Fibroblast of lung (primary cell): Measurements from ENCODE around the gene MIEN1. TPM values are rescaled to one million over a fixed set of nuclear protein-coding genes. Genes with fewer than 3 reads are reported as not detected.

Experiments
- DNase-seq, 2 donors: peaks; one replicate each; pipeline versions ENCODE4 v3.0.0 to v3.0.0-alpha.2; 2010; ENCODE audit warnings: low read depth in 2 of 2
- H2AFZ ChIP-seq: 2 replicates; pipeline ENCODE4 v1.5.1; 2012; ENCODE audit warnings: low read length, control low read depth, inconsistent platforms
- H3K27ac ChIP-seq: 2 replicates; pipeline ENCODE4 v1.5.1; 2011; ENCODE audit warnings: low read length, control low read depth; ENCODE audit not compliant: insufficient read depth
- H3K27me3 ChIP-seq: 2 replicates; pipeline ENCODE4 v1.5.1; 2011; ENCODE audit warnings: mild to moderate bottlenecking, low read length; ENCODE audit not compliant: control insufficient read depth, insufficient read depth
- H3K36me3 ChIP-seq: 2 replicates; pipeline ENCODE4 v1.5.1; 2011; ENCODE audit warnings: low read length; ENCODE audit not compliant: control insufficient read depth, insufficient read depth
- H3K4me1 ChIP-seq: 2 replicates; pipeline ENCODE4 v1.5.1; 2011; ENCODE audit warnings: low read length; ENCODE audit not compliant: control insufficient read depth, insufficient read depth; ENCODE audit errors: extremely low read depth
- H3K4me2 ChIP-seq: 2 replicates; pipeline ENCODE4 v1.5.1; 2011; ENCODE audit warnings: low read length, control low read depth; ENCODE audit not compliant: insufficient read depth; ENCODE audit errors: extremely low read depth
- H3K4me3 ChIP-seq, 4 experiments: fragments of 200-600 bp in 1 of 4; sonication (generic) in 1 of 4; replicated peaks in 1 of 4; 2 replicates each; pipeline ENCODE4 v1.5.1; 2011 to 2016; ENCODE audit warnings: low read length in 4 of 4, low read depth in 3 of 4, mild to moderate bottlenecking in 3 of 4, control low read depth in 2 of 4, inconsistent platforms in 1 of 4, mixed read lengths in 1 of 4; ENCODE audit not compliant: insufficient read depth in 1 of 4; ENCODE audit errors: control extremely low read depth in 1 of 4
- H3K79me2 ChIP-seq: 2 replicates; pipeline ENCODE4 v1.5.1; 2012; ENCODE audit warnings: mild to moderate bottlenecking, low read length, inconsistent platforms; ENCODE audit not compliant: control insufficient read depth, insufficient read depth
- H3K9ac ChIP-seq: 2 replicates; pipeline ENCODE4 v1.5.1; 2011; ENCODE audit warnings: mild to moderate bottlenecking, low read length, control low read depth; ENCODE audit not compliant: insufficient read depth
- H3K9me3 ChIP-seq: 2 replicates; pipeline ENCODE4 v1.5.1; 2012; ENCODE audit warnings: low read depth, low read length; ENCODE audit not compliant: control insufficient read depth, insufficient read depth
- H4K20me1 ChIP-seq: 2 replicates; pipeline ENCODE4 v1.5.1; 2011; ENCODE audit warnings: low read length; ENCODE audit not compliant: control insufficient read depth, insufficient read depth; ENCODE audit errors: extremely low read depth
- CTCF ChIP-seq, 2 donors: IDR thresholded peaks in 1 of 2; conservative IDR thresholded peaks in 1 of 2; 1 replicate in 1 of 2; 2 replicates in 1 of 2; pipeline ENCODE4 v1.5.1; 2011 to 2012; ENCODE audit warnings: low read length in 2 of 2, control low read depth in 1 of 2, inconsistent platforms in 1 of 2, low read depth in 1 of 2, mild to moderate bottlenecking in 1 of 2
- EZH2 ChIP-seq: IDR thresholded peaks from 2 replicates; pipeline ENCODE4 v1.5.1; 2012; ENCODE audit warnings: low read length, control low read depth, mild to moderate bottlenecking; ENCODE audit errors: missing control alignments
- polyA plus RNA-seq, 2 donors: library from polyadenylated mRNA; depleted of rRNA in 1 of 2; stranded (reverse) in 1 of 2; unstranded in 1 of 2; fragments of >200 nt; gene quantifications; 2 replicates each; pipeline ENCODE4 v1.2.1, GENCODE V29; 2011 to 2012; ENCODE audit warnings: missing spikeins in 1 of 2
- total RNA-seq: library from RNA; depleted of rRNA; stranded (reverse); fragments of >200 nt; gene quantifications from 2 replicates; pipeline ENCODE4 v1.2.1, GENCODE V29; 2014

MIEN1 gene
- total and polyA plus RNA-seq, 2 donors (not counting 1 experiment from before 2014, with no cell fraction given) = 25.6 to 58.0 TPM

- Histone ChIP-seq H3K9me3 (no peaks in the 10 kb centered on the region), H4K20me1 (no peaks in the 10 kb centered on the region), H3K79me2 (no peaks in the 10 kb centered on the region), H3K9ac (no peak overlapping the region), H3K27ac (no peak overlapping the region), H3K36me3 (peaks cover 8% of the 10 kb centered on the region), H3K27me3 (no peaks in the 10 kb centered on the region), H2AFZ (no peak overlapping the region), H3K4me2 (no peak overlapping the region), H3K4me3 (no peak overlapping the region), H3K4me1 (no peaks in the 10 kb centered on the region)
- TF ChIP-seq CTCF (conservative IDR thresholded peaks at IDR 0.05 in 1 of 2, IDR thresholded peaks at IDR 0.05 in 1 of 2; ENCODE audit: low read depth in 1 of 2, low read length in 2 of 2) (no peak), EZH2 (no peak)
- DNase-seq = no peak
Measured at GRCh38 chr17:39717660-39718059, 12.7 kb downstream of the MIEN1 start.

GRCh38 chr17:39716879-39717536 lies 13.3 kb downstream of the MIEN1 start:
- H3K4me3 ChIP-seq = no peak overlapping the region
- H2AFZ ChIP-seq = no peak overlapping the region
- H3K79me2 ChIP-seq = no peaks in the 10 kb centered on the region
- no peaks in the 10 kb centered on the region for H3K9me3 ChIP-seq
- DNase-seq = no peak
- H3K4me2 ChIP-seq = no peak overlapping the region
- no peak for TF ChIP-seq EZH2
- TF ChIP-seq CTCF (conservative IDR thresholded peaks at IDR 0.05 in 1 of 2, IDR thresholded peaks at IDR 0.05 in 1 of 2; ENCODE audit: low read depth in 1 of 2, low read length in 2 of 2) = no peak
- peaks cover 8% of the 10 kb centered on the region for H3K36me3 ChIP-seq
- no peaks in the 10 kb centered on the region for H3K27me3 ChIP-seq
- no peak overlapping the region for H3K9ac ChIP-seq
- no peaks in the 10 kb centered on the region for H3K4me1 ChIP-seq
- H4K20me1 ChIP-seq = no peaks in the 10 kb centered on the region
- no peak overlapping the region for H3K27ac ChIP-seq

DNA sequence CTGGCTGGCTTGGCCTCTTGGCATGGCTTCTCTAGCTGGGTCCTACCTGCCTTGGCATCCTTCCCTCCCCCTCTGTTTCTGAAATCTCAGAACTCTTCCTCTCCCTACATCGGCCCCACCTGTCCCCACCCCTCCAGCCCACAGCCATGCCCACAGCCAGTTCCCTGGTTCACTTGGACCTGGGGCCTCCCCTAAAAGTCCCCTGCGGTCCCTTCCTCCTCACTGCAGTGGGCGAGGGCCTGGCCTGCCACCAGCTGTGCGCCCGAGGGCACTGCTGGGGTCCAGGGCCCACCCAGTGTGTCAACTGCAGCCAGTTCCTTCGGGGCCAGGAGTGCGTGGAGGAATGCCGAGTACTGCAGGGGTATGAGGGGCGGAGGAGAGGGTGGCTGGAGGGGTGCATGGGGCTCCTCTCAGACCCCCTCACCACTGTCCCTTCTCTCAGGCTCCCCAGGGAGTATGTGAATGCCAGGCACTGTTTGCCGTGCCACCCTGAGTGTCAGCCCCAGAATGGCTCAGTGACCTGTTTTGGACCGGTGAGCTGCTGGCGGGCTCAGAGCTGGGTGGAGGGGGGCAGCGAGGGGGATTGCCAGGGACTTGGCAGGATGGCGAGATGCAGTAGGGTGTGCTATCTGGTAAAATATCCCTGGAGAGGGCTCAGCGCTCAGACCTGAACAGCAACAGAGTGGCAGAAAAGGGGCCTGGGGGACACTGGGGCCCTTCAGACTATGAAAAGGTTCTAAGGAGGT lies 14.1 kb downstream of the MIEN1 start:
- Histone ChIP-seq H3K36me3 (peaks cover 13% of the 10 kb centered on the region), H2AFZ (no peak overlapping the region), H3K9me3 (no peaks in the 10 kb centered on the region), H3K4me3 (no peak overlapping the region), H3K4me2 (no peak overlapping the region), H3K27me3 (no peaks in the 10 kb centered on the region), H4K20me1 (no peaks in the 10 kb centered on the region), H3K27ac (no peak overlapping the region), H3K9ac (no peak overlapping the region), H3K4me1 (no peaks in the 10 kb centered on the region), H3K79me2 (no peaks in the 10 kb centered on the region)
- no peak for DNase-seq
- TF ChIP-seq CTCF (conservative IDR thresholded peaks at IDR 0.05 in 1 of 2, IDR thresholded peaks at IDR 0.05 in 1 of 2; ENCODE audit: low read depth in 1 of 2, low read length in 2 of 2) (no peak), EZH2 (no peak)
